Hepatic stellate cell (primary cell): ENCODE measurements around the gene FERMT3.
"Not testable (repeated sequence)": the region's sequence is repeated elsewhere in the genome, so short reads cannot be mapped to it uniquely, and the experiment has no call there.

Experiments used
- DNase-seq: peaks from one replicate; pipeline ENCODE4 v3.0.0; 2011; ENCODE audit warnings: low spot score

Gene FERMT3

GRCh38 chr11:64206457-64207255, at the start of gene FERMT3:
Gene FERMT3, plus strand, starts transcription at chr11:64206721. Its CDS starts 644 bp downstream, at chr11:64207365.
- DNase-seq, result no peak

- no peak for DNase-seq
Measured at GRCh38 chr11:64157631-64158394, 48.7 kb upstream of the FERMT3 start.

- DNase-seq, result no peak
Measured at GRCh38 chr11:64161037-64161436, 45.5 kb upstream of the FERMT3 start.

- DNase-seq, result not testable (repeated sequence)
Measured at GRCh38 chr11:64162769-64163168, 43.8 kb upstream of the FERMT3 start.

- no peak for DNase-seq
Measured at GRCh38 chr11:64163951-64164350, 42.6 kb upstream of the FERMT3 start.

- no peak for DNase-seq
Measured at GRCh38 chr11:64164392-64165312, 41.9 kb upstream of the FERMT3 start.

GRCh38 chr11:64165481-64165841, 41.1 kb upstream of the FERMT3 start:
- no peak for DNase-seq

GRCh38 chr11:64165842-64166635, 40.5 kb upstream of the FERMT3 start, which contains the start of gene MACROD1:
Gene MACROD1, minus strand, starts transcription at chr11:64166113. Its CDS starts 119 bp downstream, at chr11:64165994.
- DNase-seq, result peak; percentile 87

- DNase-seq, result no peak
Measured at GRCh38 chr11:64170419-64170818, 36.1 kb upstream of the FERMT3 start.

- peak; percentile 44 for DNase-seq
Measured at GRCh38 chr11:64173616-64174355, 32.7 kb upstream of the FERMT3 start.

GRCh38 chr11:64176751-64177150, 29.8 kb upstream of the FERMT3 start:
- no peak for DNase-seq

GRCh38 chr11:64178203-64178602, 28.3 kb upstream of the FERMT3 start:
- no peak for DNase-seq

GRCh38 chr11:64178951-64179639, 27.4 kb upstream of the FERMT3 start:
- no peak for DNase-seq

- no peak for DNase-seq
Measured at GRCh38 chr11:64180891-64181290, 25.6 kb upstream of the FERMT3 start.

- DNase-seq, result peak; percentile 95
Measured at GRCh38 chr11:64181506-64182411, 24.8 kb upstream of the FERMT3 start.

GRCh38 chr11:64183890-64184289, 22.6 kb upstream of the FERMT3 start:
- no peak for DNase-seq

GRCh38 chr11:64185175-64185692, 21.3 kb upstream of the FERMT3 start:
- DNase-seq, result peak; percentile 84

GRCh38 chr11:64185693-64186491, 20.6 kb upstream of the FERMT3 start, which contains the start of gene STIP1:
Gene STIP1, plus strand, starts transcription at chr11:64186171. Its CDS starts 91 bp downstream, at chr11:64186262.
- peak; percentile 100 for DNase-seq
